ENCODE results near the gene RNU11.
"Not testable (repeated sequence)": the region's sequence is repeated elsewhere in the genome, so short reads cannot be mapped to it uniquely, and the experiment has no call there.

RNU11 gene

DNA sequence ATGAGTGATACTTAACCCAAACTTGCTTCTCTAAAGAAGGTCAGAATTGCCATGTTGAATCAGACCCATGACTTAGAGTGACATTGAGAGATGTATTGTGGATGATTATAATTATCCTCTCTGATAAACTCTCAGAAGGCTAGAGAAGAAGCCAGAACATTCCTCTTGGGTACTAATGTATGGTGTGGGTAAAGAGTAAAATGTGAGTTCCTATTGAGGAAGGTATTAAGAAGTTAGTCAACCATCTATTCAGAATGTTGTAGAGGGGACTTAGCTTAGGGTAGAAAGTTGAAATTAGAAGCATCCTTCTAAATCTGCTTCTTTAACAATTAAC, 27.5 kb downstream of the RNU11 start:
- no peak for TF ChIP-seq CTCF (IDR thresholded peaks at IDR 0.05; ENCODE audit: extremely low read depth, insufficient read depth, missing control alignments)
- in situ Hi-C loops (cut with MboI; ENCODE audit: low pct_unique_long_range_greater_than_20kb, low sequenced_read_pairs, unreplicated experiment), result no loop called here
- DNase-seq (ENCODE audit: low spot score), result no peak

DNA sequence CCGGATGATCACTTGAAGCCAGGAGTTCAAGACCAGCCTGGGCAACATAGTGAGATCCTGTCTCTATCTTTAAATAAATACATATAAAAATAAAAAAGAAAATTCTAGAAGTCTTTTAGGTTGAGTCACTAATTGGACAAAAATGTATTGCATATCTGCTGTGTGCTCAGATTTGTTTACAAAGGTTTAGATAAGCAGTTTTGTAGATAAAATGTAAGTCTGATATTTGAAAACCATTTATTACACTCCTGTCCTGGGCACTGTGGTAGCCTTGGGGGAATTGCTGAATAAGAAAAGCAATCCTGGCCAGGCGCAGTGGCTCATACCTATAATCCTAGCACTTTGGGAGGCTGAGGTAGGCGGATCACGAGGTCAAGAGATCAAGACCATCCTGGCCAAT, 31.8 kb downstream of the RNU11 start:
- DNase-seq (ENCODE audit: low spot score), result no peak
- in situ Hi-C loops (cut with MboI; ENCODE audit: low pct_unique_long_range_greater_than_20kb, low sequenced_read_pairs, unreplicated experiment), result no loop called here
- no peak for TF ChIP-seq CTCF (IDR thresholded peaks at IDR 0.05; ENCODE audit: extremely low read depth, insufficient read depth, missing control alignments)

GRCh38 chr1:28682840-28683239, 34.4 kb downstream of the RNU11 start:
- no peak for TF ChIP-seq CTCF (IDR thresholded peaks at IDR 0.05; ENCODE audit: extremely low read depth, insufficient read depth, missing control alignments)
- no peak for DNase-seq (ENCODE audit: low spot score)
- in situ Hi-C loops (cut with MboI; ENCODE audit: low pct_unique_long_range_greater_than_20kb, low sequenced_read_pairs, unreplicated experiment), result no loop called here

- DNase-seq (ENCODE audit: low spot score), result no peak
- TF ChIP-seq CTCF (IDR thresholded peaks at IDR 0.05; ENCODE audit: extremely low read depth, insufficient read depth, missing control alignments), result no peak
- in situ Hi-C loops (cut with MboI; ENCODE audit: low pct_unique_long_range_greater_than_20kb, low sequenced_read_pairs, unreplicated experiment), result no loop called here
Measured at GRCh38 chr1:28684937-28685336, 36.5 kb downstream of the RNU11 start.

DNA sequence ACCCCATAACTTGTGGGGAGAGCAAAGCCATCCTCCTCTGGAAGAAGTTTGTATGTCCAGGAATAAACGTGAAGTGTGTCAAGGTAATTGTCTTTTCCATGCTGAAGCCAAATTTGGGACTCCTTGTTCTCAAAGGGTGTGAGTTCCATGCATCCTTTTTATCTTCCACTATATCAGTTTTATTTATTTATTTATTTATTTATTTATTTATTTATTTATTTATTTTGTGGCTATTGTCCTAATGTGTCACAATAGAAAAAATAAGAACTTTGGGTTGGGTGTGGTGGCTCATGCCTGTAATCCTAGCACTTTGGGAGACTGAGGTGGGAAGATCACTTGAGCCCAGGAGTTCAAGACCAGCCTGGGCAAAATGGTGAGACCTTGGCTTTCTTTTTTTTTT, 43.2 kb downstream of the RNU11 start:
- DNase-seq (ENCODE audit: low spot score); in situ Hi-C loops (cut with MboI; ENCODE audit: low pct_unique_long_range_greater_than_20kb, low sequenced_read_pairs, unreplicated experiment): not testable (repeated sequence)

Data from GM13977 (cell line).